ENCODE data around the gene GRB2.

- TF ChIP-seq YY1 (IDR thresholded peaks at IDR 0.05; ENCODE audit: insufficient read depth, insufficient read length): no peak
- TF ChIP-seq ZNF274 (IDR thresholded peaks at IDR 0.05; ENCODE audit: low read depth, low read length): no peak
- TF ChIP-seq SUZ12 (IDR thresholded peaks at IDR 0.05; ENCODE audit: extremely low read depth, insufficient read depth, insufficient read length): no peak
Observed at GRCh38 chr17:75352079-75352569, 53.4 kb downstream of the GRB2 start.
